Measurements from ENCODE around the gene SELENON.

GRCh38 chr1:25845664-25846063 is 45.7 kb downstream of the SELENON start:
- TF ChIP-seq CTCF (IDR thresholded peaks at IDR 0.05) (no peak), POLR2A (IDR thresholded peaks at IDR 0.05) (no peak)
